ENCODE results near the gene RHEB. TPM values are rescaled to one million over a fixed set of nuclear protein-coding genes. Genes with fewer than 3 reads are reported as not detected.
A peak's percentile ranks its signal among the peaks of the same experiment; 100 is the strongest.

Gene RHEB
- total RNA-seq, 1 experiment from 2014 or later: 114 TPM

DNA sequence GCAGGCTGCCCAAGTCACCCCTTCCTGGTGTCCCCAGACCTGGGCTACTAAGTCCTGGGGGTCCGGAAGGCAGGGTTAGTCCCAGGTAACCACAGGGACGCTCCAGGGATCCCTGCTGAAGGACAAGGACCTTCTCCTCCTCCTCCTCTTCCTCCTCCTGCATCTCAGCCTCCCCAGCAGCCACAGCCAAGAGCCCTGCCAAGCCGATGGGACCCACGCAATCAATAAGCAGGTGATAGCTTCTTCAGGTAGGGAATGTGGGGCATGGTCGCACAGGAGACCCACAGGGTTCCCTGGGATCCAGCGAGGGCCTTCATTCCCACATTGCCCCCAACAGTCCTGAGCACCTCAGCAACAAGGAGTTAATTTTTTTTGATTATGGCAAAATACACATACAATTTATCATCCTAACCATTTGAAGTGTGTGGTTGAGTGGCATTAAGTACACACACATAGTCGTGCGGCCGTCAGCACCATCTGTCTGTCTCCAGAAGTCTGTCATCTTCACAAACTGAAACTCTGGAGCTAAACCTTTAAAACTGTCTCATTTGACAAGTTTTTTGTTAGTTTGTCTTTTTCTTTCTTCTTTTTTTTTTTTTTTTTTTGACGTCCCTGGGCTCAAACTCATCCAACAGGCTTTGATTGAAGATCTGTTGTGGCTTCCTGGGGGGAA lies 91.9 kb downstream of the RHEB start:
- H3K36me3 Mint-ChIP-seq (ENCODE audit: insufficient read depth in 1 of 3, low read depth in 3 of 3): no peaks in the 10 kb centered on the region; a peak in 1 of 7 replicates
- peaks cover 33 to 41% of the 10 kb centered on the region in 2 experiments for H3K4me1 Mint-ChIP-seq
- H2AFZ ChIP-seq (ENCODE audit: low read length): no peak overlapping the region
- H2BK5ac ChIP-seq (ENCODE audit: insufficient read length, low read length): no peak overlapping the region
- no peak overlapping the region for H3K9ac ChIP-seq (ENCODE audit: extremely low read depth, insufficient read length, low read length)
- WGBS (ENCODE audit: extremely low coverage, insufficient read length, low lambda C conversion rate): no CpG with 5 or more reads among the region's 10 CpGs
- H3K4me2 ChIP-seq (ENCODE audit: insufficient read depth, insufficient read length, low read length): no peak overlapping the region
- no peaks in the 10 kb centered on the region for H3K9me3 ChIP-seq (ENCODE audit: control insufficient read depth, low read depth, low read length)
- peaks cover 3% of the 10 kb centered on the region; the same call in 1 of the 2 replicates for H3K4me1 ChIP-seq (ENCODE audit: insufficient read depth, low read length)
- peaks cover 18% of the 10 kb centered on the region for H3K27me3 Mint-ChIP-seq (ENCODE audit: low read depth)
- no peak overlapping the region for H2BK120ac ChIP-seq (ENCODE audit: low read depth, low read length, poor library complexity, severe bottlenecking)
- H2BK20ac ChIP-seq (ENCODE audit: low read depth, low read length, poor library complexity, severe bottlenecking): no peak overlapping the region
- H3K14ac ChIP-seq (ENCODE audit: insufficient read depth, low read length): no peak overlapping the region
- DNase-seq: no peak
- no peak overlapping the region for H2BK12ac ChIP-seq (ENCODE audit: insufficient read length, low read depth, low read length)
- no peak overlapping the region for H3T11ph ChIP-seq (ENCODE audit: low read length)
- no peaks in the 10 kb centered on the region for H3K27me3 ChIP-seq (ENCODE audit: insufficient read depth, low read length)
- H3K56ac ChIP-seq (ENCODE audit: insufficient read length, low read depth, low read length): no peak overlapping the region
- no peaks in the 10 kb centered on the region for H4K20me1 ChIP-seq (ENCODE audit: control insufficient read depth, insufficient read depth, insufficient read length)
- no peak overlapping the region for H4K8ac ChIP-seq (replicated peaks; ENCODE audit: insufficient read length, low read depth, low read length)
- no peaks in the 10 kb centered on the region for H3K23me2 ChIP-seq (ENCODE audit: insufficient read length, low read depth, low read length, poor library complexity, severe bottlenecking)
- H3K23ac ChIP-seq (ENCODE audit: insufficient read length, low read depth, low read length): no peak overlapping the region
- H4K5ac ChIP-seq (ENCODE audit: insufficient read length, low read depth, low read length): no peak overlapping the region
- no peaks in the 10 kb centered on the region for H3K79me2 ChIP-seq (ENCODE audit: insufficient read depth, low read length)
- H2BK15ac ChIP-seq (ENCODE audit: low read depth, low read length): no peak overlapping the region
- no peak overlapping the region for H3K4ac ChIP-seq (ENCODE audit: low read depth, low read length)
- 0 out of 7 replicates have a peak overlapping the region, but pooled peaks of 2 of the 3 experiments have one; percentile 39 to 54 for H3K27ac Mint-ChIP-seq
- H3K4me3 Mint-ChIP-seq: no peak overlapping the region
- no peak overlapping the region for H4K91ac ChIP-seq (ENCODE audit: insufficient read length, low read depth, low read length)
- H3K18ac ChIP-seq (ENCODE audit: insufficient read length, low read depth, low read length): no peak overlapping the region
- H2AK5ac ChIP-seq (ENCODE audit: insufficient read length, low read length): no peak overlapping the region
- H3K27ac ChIP-seq (ENCODE audit: insufficient read length, low read depth, low read length): no peak overlapping the region
- no peaks in the 10 kb centered on the region for H3K79me1 ChIP-seq (ENCODE audit: insufficient read depth, low read depth, low read length, poor library complexity, severe bottlenecking)
- TF ChIP-seq, protein P1, sequence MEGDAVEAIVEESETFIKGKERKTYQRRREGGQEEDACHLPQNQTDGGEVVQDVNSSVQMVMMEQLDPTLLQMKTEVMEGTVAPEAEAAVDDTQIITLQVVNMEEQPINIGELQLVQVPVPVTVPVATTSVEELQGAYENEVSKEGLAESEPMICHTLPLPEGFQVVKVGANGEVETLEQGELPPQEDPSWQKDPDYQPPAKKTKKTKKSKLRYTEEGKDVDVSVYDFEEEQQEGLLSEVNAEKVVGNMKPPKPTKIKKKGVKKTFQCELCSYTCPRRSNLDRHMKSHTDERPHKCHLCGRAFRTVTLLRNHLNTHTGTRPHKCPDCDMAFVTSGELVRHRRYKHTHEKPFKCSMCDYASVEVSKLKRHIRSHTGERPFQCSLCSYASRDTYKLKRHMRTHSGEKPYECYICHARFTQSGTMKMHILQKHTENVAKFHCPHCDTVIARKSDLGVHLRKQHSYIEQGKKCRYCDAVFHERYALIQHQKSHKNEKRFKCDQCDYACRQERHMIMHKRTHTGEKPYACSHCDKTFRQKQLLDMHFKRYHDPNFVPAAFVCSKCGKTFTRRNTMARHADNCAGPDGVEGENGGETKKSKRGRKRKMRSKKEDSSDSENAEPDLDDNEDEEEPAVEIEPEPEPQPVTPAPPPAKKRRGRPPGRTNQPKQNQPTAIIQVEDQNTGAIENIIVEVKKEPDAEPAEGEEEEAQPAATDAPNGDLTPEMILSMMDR (conservative IDR thresholded peaks at IDR 0.05): no peak
- H3K9me3 Mint-ChIP-seq: no peaks in the 10 kb centered on the region

All from H9 (cell line).